Measurements from ENCODE around the gene ACBD6.

GRCh38 chr1:180259431-180260338 is 242.7 kb downstream of the ACBD6 start:
- TF ChIP-seq CTCF (IDR thresholded peaks at IDR 0.05; ENCODE audit: low read length) (no peak), EZH2 (IDR thresholded peaks at IDR 0.05; ENCODE audit: borderline replicate concordance, low read length) (no peak)
